GM23338 (cell line): Measurements from ENCODE around the gene RBP4. TPM values are rescaled to one million over a fixed set of nuclear protein-coding genes. Genes with fewer than 3 reads are reported as not detected.

Experiments
- ATAC-seq: fragments of 200-7000 bp; cut with Tn5 transposase; 3 replicates; pipeline ENCODE4 v1.9.1; 2020
- DNase-seq: peaks from one replicate; pipeline ENCODE4 v3.0.0-alpha.2; 2015; ENCODE audit warnings: low spot score
- H2AFZ ChIP-seq: fragments of 200-600 bp; sonication (generic); 2 replicates; pipeline ENCODE4 v1.8.0; 2016; ENCODE audit warnings: antibody characterized with exemption, mild to moderate bottlenecking, moderate library complexity
- H3F3A ChIP-seq: fragments of 200-600 bp; sonication (generic); replicated peaks from 2 replicates; pipeline ENCODE4 v1.8.0; 2017; ENCODE audit warnings: antibody characterized with exemption, mixed run types, low read depth
- H3K27ac ChIP-seq: fragments of 200-600 bp; sonication (generic); 2 replicates; pipeline ENCODE4 v1.6.1; 2016; ENCODE audit warnings: low read depth
- H3K27me3 ChIP-seq: fragments of 200-600 bp; sonication (generic); 2 replicates; pipeline ENCODE4 v1.8.0; 2016; ENCODE audit warnings: mild to moderate bottlenecking, mixed run types, moderate library complexity; ENCODE audit not compliant: insufficient read depth
- H3K36me3 ChIP-seq: fragments of 200-600 bp; sonication (generic); 2 replicates; pipeline ENCODE4 v1.8.0; 2016; ENCODE audit warnings: mild to moderate bottlenecking; ENCODE audit not compliant: insufficient read depth
- H3K4me1 ChIP-seq: fragments of 200-600 bp; sonication (generic); 2 replicates; pipeline ENCODE4 v1.8.0; 2016; ENCODE audit warnings: mild to moderate bottlenecking, moderate library complexity; ENCODE audit not compliant: insufficient read depth
- H3K4me2 ChIP-seq: fragments of 200-600 bp; sonication (generic); 2 replicates; pipeline ENCODE4 v1.7.1; 2017; ENCODE audit warnings: mixed run types
- H3K4me3 ChIP-seq: fragments of 200-600 bp; sonication (generic); 2 replicates; pipeline ENCODE4 v1.6.1; 2016; ENCODE audit warnings: mixed run types
- H3K79me2 ChIP-seq: fragments of 200-600 bp; sonication (generic); replicated peaks from 2 replicates; pipeline ENCODE4 v1.8.0; 2017; ENCODE audit warnings: mild to moderate bottlenecking; ENCODE audit not compliant: insufficient read depth
- H3K9me2 ChIP-seq: fragments of 200-600 bp; sonication (generic); 2 replicates; pipeline ENCODE4 v1.8.0; 2017; ENCODE audit not compliant: insufficient read depth
- H4K20me1 ChIP-seq: fragments of 200-600 bp; sonication (generic); replicated peaks from 2 replicates; pipeline ENCODE4 v1.8.0; 2017; ENCODE audit warnings: mild to moderate bottlenecking; ENCODE audit not compliant: insufficient read depth
- H3K27ac Mint-ChIP-seq: 2 replicates; pipeline ENCODE4 v1.8.0; 2020; ENCODE audit warnings: inconsistent platforms, mild to moderate bottlenecking, moderate library complexity, mixed read lengths
- H3K27me3 Mint-ChIP-seq: 3 replicates; pipeline ENCODE4 v1.8.0; 2022; ENCODE audit warnings: low read depth, mild to moderate bottlenecking, moderate library complexity, mixed read lengths, inconsistent platforms; ENCODE audit not compliant: insufficient read depth, poor library complexity
- H3K36me3 Mint-ChIP-seq: 3 replicates; pipeline ENCODE4 v1.8.0; 2021; ENCODE audit warnings: low read depth, mild to moderate bottlenecking, inconsistent platforms, moderate library complexity, mixed read lengths
- H3K4me1 Mint-ChIP-seq: 3 replicates; pipeline ENCODE4 v1.8.0; 2020; ENCODE audit warnings: mild to moderate bottlenecking, inconsistent platforms, mixed read lengths
- H3K4me3 Mint-ChIP-seq: 3 replicates; pipeline ENCODE4 v1.8.0; 2021; ENCODE audit warnings: moderate library complexity, mild to moderate bottlenecking, inconsistent platforms, mixed read lengths
- H3K9me3 Mint-ChIP-seq: 3 replicates; pipeline ENCODE4 v1.8.0; 2020; ENCODE audit warnings: moderate library complexity, mild to moderate bottlenecking, inconsistent platforms, mixed read lengths
- CTCF ChIP-seq, 2 experiments: fragments of 200-600 bp in 1 of 2; sonication (generic) in 1 of 2; conservative IDR thresholded peaks; 2 replicates each; pipeline versions ENCODE4 v1.5.1 to v1.6.1; 2016 to 2017; ENCODE audit warnings: antibody characterized with exemption in 2 of 2, low read depth in 2 of 2, mild to moderate bottlenecking in 2 of 2, moderate library complexity in 1 of 2
- EZH2 ChIP-seq: fragments of 200-600 bp; sonication (generic); IDR thresholded peaks from one replicate; pipeline ENCODE4 v1.8.0; 2017; ENCODE audit warnings: antibody characterized with exemption, mild to moderate bottlenecking, low read depth; ENCODE audit not compliant: unreplicated experiment
- EZH2phosphoT487 ChIP-seq: fragments of 200-600 bp; sonication (generic); IDR thresholded peaks from one replicate; pipeline ENCODE4 v1.8.1; 2018; ENCODE audit warnings: antibody characterized with exemption; ENCODE audit not compliant: unreplicated experiment
- JUNB ChIP-seq: IDR thresholded peaks from one replicate; pipeline ENCODE4 v1.6.1; 2016; ENCODE audit warnings: antibody characterized with exemption; ENCODE audit not compliant: unreplicated experiment
- NANOG ChIP-seq: IDR thresholded peaks from 2 replicates; pipeline ENCODE4 v1.6.1; 2016; ENCODE audit warnings: antibody characterized with exemption, borderline replicate concordance
- POLR2AphosphoS5 ChIP-seq: IDR thresholded peaks from 2 replicates; pipeline ENCODE4 v1.6.1; 2016; ENCODE audit warnings: antibody characterized with exemption, low read depth
- REST ChIP-seq: IDR thresholded peaks from one replicate; pipeline ENCODE4 v1.6.1; 2018; ENCODE audit warnings: antibody characterized with exemption; ENCODE audit not compliant: unreplicated experiment
- STAT1 ChIP-seq: IDR thresholded peaks from one replicate; pipeline ENCODE4 v1.6.1; 2016; ENCODE audit warnings: antibody characterized with exemption; ENCODE audit not compliant: unreplicated experiment
- ZNF114 ChIP-seq: fragments of 250-450 bp; sonication (Bioruptor Pico); IDR thresholded peaks from 2 replicates; pipeline ENCODE4 v1.5.0; 2020; ENCODE audit warnings: mild to moderate bottlenecking, moderate library complexity
- ZNF462 ChIP-seq: fragments of 250-450 bp; sonication (Bioruptor Pico); IDR thresholded peaks from 2 replicates; pipeline ENCODE4 v1.5.0; 2020; ENCODE audit warnings: mild to moderate bottlenecking, moderate library complexity
- polyA plus RNA-seq: library from polyadenylated mRNA; unstranded; fragments of >200 nt; fragmentation: Nextera tagmentation; extraction: Ambion mirVana; gene quantifications from 2 replicates; pipeline ENCODE4 v1.2.1, GENCODE V29; 2016
- total RNA-seq: library from RNA; depleted of rRNA; stranded (reverse); fragments of >200 nt; shearing (Covaris generic); gene quantifications from 2 replicates; pipeline ENCODE4 v1.2.3, GENCODE V29; 2014
- TF ChIP-seq, protein P1 (sequence below): IDR thresholded peaks from 2 replicates; pipeline ENCODE4 v1.6.1; 2016; ENCODE audit warnings: antibody characterized with exemption

RBP4 gene
- total and polyA plus RNA-seq, 2 experiments from 2014 or later, result 0.79 to 1.0 TPM

DNA sequence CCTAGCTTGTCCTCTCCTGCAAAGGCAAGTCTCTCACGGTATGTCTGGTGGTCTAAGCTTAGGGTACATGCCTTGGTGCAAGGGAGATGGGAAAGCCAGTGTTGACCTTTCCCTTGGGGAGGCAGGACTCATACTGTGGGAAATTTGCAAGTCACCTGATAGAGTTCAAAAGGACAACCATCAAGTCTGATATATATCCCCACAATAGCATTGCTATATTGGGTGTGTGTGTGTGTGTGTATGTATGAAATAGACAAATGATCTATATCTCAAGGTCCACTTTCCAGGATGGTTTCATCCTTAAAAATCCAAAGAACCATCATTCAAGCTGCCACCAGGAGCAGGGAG is 46.7 kb downstream of the RBP4 start:
- H3K4me1 ChIP-seq, result peaks cover 8% of the 10 kb centered on the region; the same call in 1 of the 2 replicates
- Mint-ChIP-seq H3K27me3 (peaks cover 6% of the 10 kb centered on the region), H3K27ac (no peak overlapping the region), H3K4me1 (peaks cover 9% of the 10 kb centered on the region), H3K9me3 (peaks cover 1% of the 10 kb centered on the region; the same call in 1 of the 3 replicates), H3K36me3 (no peaks in the 10 kb centered on the region), H3K4me3 (no peak overlapping the region)
- ATAC-seq, result no peak
- H2AFZ ChIP-seq, result no peak overlapping the region
- no peak for DNase-seq
- no peaks in the 10 kb centered on the region for H3F3A ChIP-seq
- H3K4me3 ChIP-seq, result no peak overlapping the region
- TF ChIP-seq NANOG (no peak), ZNF114 (no peak), POLR2AphosphoS5 (no peak), STAT1 (no peak), REST (no peak), EZH2phosphoT487 (no peak), JUNB (no peak), ZNF462 (CRISPR knock-in tag) (no peak), EZH2 (no peak), CTCF (conservative IDR thresholded peaks at IDR 0.05; ENCODE audit: low read depth in 2 of 2) (no peak)
- TF ChIP-seq, protein P1, sequence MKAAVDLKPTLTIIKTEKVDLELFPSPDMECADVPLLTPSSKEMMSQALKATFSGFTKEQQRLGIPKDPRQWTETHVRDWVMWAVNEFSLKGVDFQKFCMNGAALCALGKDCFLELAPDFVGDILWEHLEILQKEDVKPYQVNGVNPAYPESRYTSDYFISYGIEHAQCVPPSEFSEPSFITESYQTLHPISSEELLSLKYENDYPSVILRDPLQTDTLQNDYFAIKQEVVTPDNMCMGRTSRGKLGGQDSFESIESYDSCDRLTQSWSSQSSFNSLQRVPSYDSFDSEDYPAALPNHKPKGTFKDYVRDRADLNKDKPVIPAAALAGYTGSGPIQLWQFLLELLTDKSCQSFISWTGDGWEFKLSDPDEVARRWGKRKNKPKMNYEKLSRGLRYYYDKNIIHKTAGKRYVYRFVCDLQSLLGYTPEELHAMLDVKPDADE, result no peak
- no peaks in the 10 kb centered on the region for H3K36me3 ChIP-seq
- no peak overlapping the region for H3K4me2 ChIP-seq
- H3K9me2 ChIP-seq, result no peaks in the 10 kb centered on the region
- no peaks in the 10 kb centered on the region for H3K27me3 ChIP-seq
- no peaks in the 10 kb centered on the region for H3K79me2 ChIP-seq
- no peaks in the 10 kb centered on the region for H4K20me1 ChIP-seq
- no peak overlapping the region for H3K27ac ChIP-seq
